ENCODE measurements around the gene MAPK8IP1. TPM values are rescaled to one million over a fixed set of nuclear protein-coding genes. Genes with fewer than 3 reads are reported as not detected.

Gene MAPK8IP1
- total RNA-seq, 1 experiment from 2014 or later: 2.2 TPM

DNA sequence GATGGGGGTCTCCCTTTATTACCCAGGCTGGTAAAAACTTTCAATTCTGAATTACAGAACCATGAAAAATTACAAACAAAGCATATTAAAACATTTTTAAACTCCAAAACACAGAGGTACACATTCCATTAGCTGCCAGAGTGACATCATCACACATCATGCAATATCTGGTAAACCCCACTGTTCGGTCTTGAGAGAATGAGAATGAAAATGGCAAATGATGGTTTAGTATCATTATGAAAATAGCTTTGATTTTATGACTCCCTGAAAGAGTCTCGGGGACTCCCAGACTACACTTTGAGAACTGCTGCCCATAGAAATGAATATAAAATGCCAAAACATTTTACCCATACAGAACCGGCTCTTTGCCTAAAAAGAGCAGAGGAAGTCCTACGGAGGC is 55.8 kb downstream of the MAPK8IP1 start:
- ChIA-PET POLR2A (interaction anchor here (0.7 to 1.1 kb wide), 3 partner anchors 9 to 23 kb away, joined by 3 to 4 read pairs (median 4); partner anchors contain the start of gene PEX16), CTCF (interaction anchor here (1.0 to 1.5 kb wide), 3 partner anchors 23 to 69 kb away, joined by 3 to 4 read pairs (median 3); no protein-coding TSS in a partner anchor)
- no TSS peak for BruUV-seq (replicated peaks)
- no peak for DNase-seq (ENCODE audit: unreplicated experiment)
- Mint-ChIP-seq H3K27ac (ENCODE audit: low read depth, unreplicated experiment) (no peak overlapping the region), H3K36me3 (ENCODE audit: insufficient read depth, unreplicated experiment) (peaks cover 56% of the 10 kb centered on the region), H3K27me3 (ENCODE audit: insufficient read depth, unreplicated experiment) (no peaks in the 10 kb centered on the region), H3K9me3 (ENCODE audit: unreplicated experiment) (no peaks in the 10 kb centered on the region), H3K4me3 (ENCODE audit: unreplicated experiment) (no peak overlapping the region), H3K4me1 (ENCODE audit: insufficient read depth, unreplicated experiment) (no peaks in the 10 kb centered on the region)
- intact Hi-C loops (cut with micrococcal nuclease): no loop called here
- TF ChIP-seq, protein P1, sequence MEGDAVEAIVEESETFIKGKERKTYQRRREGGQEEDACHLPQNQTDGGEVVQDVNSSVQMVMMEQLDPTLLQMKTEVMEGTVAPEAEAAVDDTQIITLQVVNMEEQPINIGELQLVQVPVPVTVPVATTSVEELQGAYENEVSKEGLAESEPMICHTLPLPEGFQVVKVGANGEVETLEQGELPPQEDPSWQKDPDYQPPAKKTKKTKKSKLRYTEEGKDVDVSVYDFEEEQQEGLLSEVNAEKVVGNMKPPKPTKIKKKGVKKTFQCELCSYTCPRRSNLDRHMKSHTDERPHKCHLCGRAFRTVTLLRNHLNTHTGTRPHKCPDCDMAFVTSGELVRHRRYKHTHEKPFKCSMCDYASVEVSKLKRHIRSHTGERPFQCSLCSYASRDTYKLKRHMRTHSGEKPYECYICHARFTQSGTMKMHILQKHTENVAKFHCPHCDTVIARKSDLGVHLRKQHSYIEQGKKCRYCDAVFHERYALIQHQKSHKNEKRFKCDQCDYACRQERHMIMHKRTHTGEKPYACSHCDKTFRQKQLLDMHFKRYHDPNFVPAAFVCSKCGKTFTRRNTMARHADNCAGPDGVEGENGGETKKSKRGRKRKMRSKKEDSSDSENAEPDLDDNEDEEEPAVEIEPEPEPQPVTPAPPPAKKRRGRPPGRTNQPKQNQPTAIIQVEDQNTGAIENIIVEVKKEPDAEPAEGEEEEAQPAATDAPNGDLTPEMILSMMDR (IDR thresholded peaks at IDR 0.05; ENCODE audit: unreplicated experiment): no peak

DNA sequence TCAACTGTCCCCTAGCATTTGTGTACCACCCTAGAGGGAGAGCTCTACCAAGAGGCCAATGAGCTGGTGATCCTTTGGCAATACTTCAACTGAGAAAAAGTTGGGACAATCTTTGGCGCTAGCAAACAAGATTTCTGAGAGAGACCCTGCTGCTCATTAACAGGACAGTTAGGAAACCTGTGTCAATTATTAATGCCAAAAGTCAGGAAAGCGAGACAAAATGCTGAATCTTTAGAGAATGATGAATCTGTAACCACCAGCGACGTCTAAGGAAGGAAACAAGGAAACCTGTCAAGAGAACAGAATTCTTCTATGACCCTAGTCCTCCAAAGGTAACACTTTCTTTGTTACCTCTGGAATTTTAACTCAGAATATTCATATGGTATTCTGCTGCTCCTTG is 56.9 kb downstream of the MAPK8IP1 start:
- ChIA-PET CTCF (interaction anchor here (1.5 kb wide), 1 partner anchor 23 kb away, joined by 4 read pairs; no protein-coding TSS in a partner anchor), POLR2A (interaction anchor here (0.7 to 1.1 kb wide), 3 partner anchors 10 to 54 kb away, joined by 3 to 4 read pairs (median 3); no protein-coding TSS in a partner anchor)
- intact Hi-C loops (cut with micrococcal nuclease): no loop called here
- TF ChIP-seq, protein P1 (IDR thresholded peaks at IDR 0.05; ENCODE audit: unreplicated experiment): no peak
- no TSS peak for BruUV-seq (replicated peaks)
- no peak for DNase-seq (ENCODE audit: unreplicated experiment)
- Mint-ChIP-seq H3K4me1 (ENCODE audit: insufficient read depth, unreplicated experiment) (no peaks in the 10 kb centered on the region), H3K27ac (ENCODE audit: low read depth, unreplicated experiment) (no peak overlapping the region), H3K36me3 (ENCODE audit: insufficient read depth, unreplicated experiment) (peaks cover 56% of the 10 kb centered on the region), H3K9me3 (ENCODE audit: unreplicated experiment) (no peaks in the 10 kb centered on the region), H3K4me3 (ENCODE audit: unreplicated experiment) (no peak overlapping the region), H3K27me3 (ENCODE audit: insufficient read depth, unreplicated experiment) (no peaks in the 10 kb centered on the region)

DNA sequence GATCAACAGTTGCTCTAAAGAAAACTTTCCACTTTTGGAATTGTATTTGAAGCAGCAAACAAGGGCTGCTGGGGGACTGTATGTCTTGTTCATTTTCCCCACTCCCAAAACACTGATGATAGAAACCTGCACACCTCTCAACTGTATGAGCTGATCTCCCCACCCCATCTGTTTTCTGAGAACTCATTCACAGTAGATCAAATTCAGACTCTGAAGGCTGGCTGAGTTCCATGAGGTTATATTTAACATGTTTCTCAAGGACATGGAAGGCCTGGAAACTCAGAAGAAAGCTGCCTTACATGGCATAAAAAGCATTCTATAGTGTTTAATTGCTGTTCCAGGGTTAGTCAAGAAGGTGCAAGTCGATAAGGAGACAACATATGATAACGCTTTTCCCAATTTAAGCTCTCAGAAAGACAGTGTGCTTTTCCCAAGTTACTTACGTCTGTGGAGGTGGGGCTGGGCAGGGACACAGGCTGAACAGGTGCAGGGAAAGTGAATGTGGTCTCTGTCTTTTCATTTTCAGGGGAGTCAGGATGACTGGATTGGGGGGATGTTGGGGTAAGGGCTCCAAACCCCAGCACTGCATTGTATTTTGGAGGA is 60.0 kb downstream of the MAPK8IP1 start:
- POLR2A ChIA-PET: interaction anchor here (1.0 kb wide), 1 partner anchor 14 kb away, joined by 3 read pairs; no protein-coding TSS in a partner anchor
- TF ChIP-seq, protein P1 (IDR thresholded peaks at IDR 0.05; ENCODE audit: unreplicated experiment): no peak
- Mint-ChIP-seq H3K27me3 (ENCODE audit: insufficient read depth, unreplicated experiment) (no peaks in the 10 kb centered on the region), H3K4me3 (ENCODE audit: unreplicated experiment) (no peak overlapping the region), H3K9me3 (ENCODE audit: unreplicated experiment) (no peaks in the 10 kb centered on the region), H3K4me1 (ENCODE audit: insufficient read depth, unreplicated experiment) (no peaks in the 10 kb centered on the region), H3K27ac (ENCODE audit: low read depth, unreplicated experiment) (no peak overlapping the region), H3K36me3 (ENCODE audit: insufficient read depth, unreplicated experiment) (peaks cover 84% of the 10 kb centered on the region)
- no TSS peak for BruUV-seq (replicated peaks)
- DNase-seq (ENCODE audit: unreplicated experiment): no peak
- CTCF ChIA-PET: interaction anchor here (0.5 kb wide), 1 partner anchor 22 kb away, joined by 4 read pairs; no protein-coding TSS in a partner anchor
- intact Hi-C loops (cut with micrococcal nuclease): no loop called here

DNA sequence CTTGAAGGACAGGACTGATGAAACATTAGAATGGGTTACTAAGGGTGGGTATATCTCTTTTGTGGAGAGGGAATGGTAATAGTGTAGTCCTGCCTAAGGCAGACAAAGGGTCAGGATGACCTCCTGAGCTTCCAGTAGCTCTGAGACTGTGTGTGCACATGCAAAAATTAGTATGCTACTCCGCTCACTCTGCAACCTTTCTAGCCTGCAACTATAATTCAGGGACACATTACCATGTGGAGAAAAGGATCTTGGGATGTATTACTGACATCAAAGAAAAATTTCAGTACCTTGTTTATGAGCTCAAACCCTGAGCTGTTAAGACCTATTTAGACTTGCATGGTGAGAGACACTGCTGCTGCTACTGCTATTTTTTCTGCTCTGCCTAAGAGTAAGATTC is 62.4 kb downstream of the MAPK8IP1 start:
- BruUV-seq (replicated peaks): no TSS peak
- Mint-ChIP-seq H3K27me3 (ENCODE audit: insufficient read depth, unreplicated experiment) (no peaks in the 10 kb centered on the region), H3K9me3 (ENCODE audit: unreplicated experiment) (no peaks in the 10 kb centered on the region), H3K4me3 (ENCODE audit: unreplicated experiment) (no peak overlapping the region), H3K27ac (ENCODE audit: low read depth, unreplicated experiment) (no peak overlapping the region), H3K36me3 (ENCODE audit: insufficient read depth, unreplicated experiment) (peaks cover 94% of the 10 kb centered on the region), H3K4me1 (ENCODE audit: insufficient read depth, unreplicated experiment) (no peaks in the 10 kb centered on the region)
- TF ChIP-seq, protein P1 (IDR thresholded peaks at IDR 0.05; ENCODE audit: unreplicated experiment): no peak
- POLR2A ChIA-PET: interaction anchor here (0.7 to 1.2 kb wide), 3 partner anchors 15 to 17 kb away, joined by 3 to 5 read pairs (median 3); no protein-coding TSS in a partner anchor
- intact Hi-C loops (cut with micrococcal nuclease): no loop called here
- no peak for DNase-seq (ENCODE audit: unreplicated experiment)
- CTCF ChIA-PET: interaction anchor here (2.8 kb wide), 1 partner anchor 17 kb away, joined by 12 read pairs; no protein-coding TSS in a partner anchor
